Measurements from ENCODE around the gene ARMC7.
"Not testable (repeated sequence)": the region's sequence is repeated elsewhere in the genome, so short reads cannot be mapped to it uniquely, and the experiment has no call there.

ARMC7 gene

GRCh38 chr17:75155191-75155601, 45.4 kb downstream of the ARMC7 start:
- DNase-seq: no peak

- not testable (repeated sequence) for DNase-seq
These were observed 48.7 kb downstream of the ARMC7 start for GRCh38 chr17:75158480-75158879.

- DNase-seq: no peak
These were observed 49.6 kb downstream of the ARMC7 start for GRCh38 chr17:75159196-75160031.

GRCh38 chr17:75160211-75160610, 50.4 kb downstream of the ARMC7 start:
- DNase-seq: no peak

GRCh38 chr17:75163074-75163473, 53.3 kb downstream of the ARMC7 start:
- DNase-seq: no peak

GRCh38 chr17:75164606-75165005, 54.8 kb downstream of the ARMC7 start:
- not testable (repeated sequence) for DNase-seq

GRCh38 chr17:75168998-75169397, 59.2 kb downstream of the ARMC7 start:
- no peak for DNase-seq

- DNase-seq: no peak
These were observed 63.8 kb downstream of the ARMC7 start for GRCh38 chr17:75173526-75173925.

GRCh38 chr17:75174996-75175395, 65.2 kb downstream of the ARMC7 start:
- DNase-seq: no peak

- DNase-seq: no peak
These were observed 66.9 kb downstream of the ARMC7 start for GRCh38 chr17:75176625-75177024.

- DNase-seq: no peak
These were observed 68.7 kb downstream of the ARMC7 start for GRCh38 chr17:75178453-75178852.
